ENCODE results near the gene DCTN4. TPM values are rescaled to one million over a fixed set of nuclear protein-coding genes. Genes with fewer than 3 reads are reported as not detected.

Gene DCTN4
- total and polyA plus RNA-seq, 2 of the 4 experiments (the other 2 are of a cell fraction) = 28.1 to 50.2 TPM

GRCh38 chr5:150781706-150782614 lies 23.1 kb upstream of the DCTN4 start:
- H3K14ac ChIP-seq (replicated peaks; ENCODE audit: low read depth, low read length) = peak overlapping the region; percentile 93
- H2AK5ac ChIP-seq (ENCODE audit: low read depth, low read length) = peak overlapping the region; percentile 96
- no peaks in the 10 kb centered on the region for H3K27me3 ChIP-seq (ENCODE audit: control insufficient read depth, insufficient read depth, low read length)
- TF ChIP-seq RAD21 (IDR thresholded peaks at IDR 0.05; ENCODE audit: low read length) (no peak), CEBPB (IDR thresholded peaks at IDR 0.05; ENCODE audit: low read depth, low read length) (no peak), POLR2A (IDR thresholded peaks at IDR 0.05; ENCODE audit: low read depth, low read length) (peak; percentile 79), MAFK (IDR thresholded peaks at IDR 0.05; ENCODE audit: low read depth, low read length) (no peak), BHLHE40 (IDR thresholded peaks at IDR 0.05; ENCODE audit: low read depth, low read length) (peak; percentile 13; the same call in 1 of the 2 replicates)
- H3K79me1 ChIP-seq (ENCODE audit: low read depth in 1 of 2, low read length in 2 of 2) = peaks cover 10 to 78% of the 10 kb centered on the region in 2 experiments; a peak in 3 of 4 replicates
- no peaks in the 10 kb centered on the region; the same call in 1 of the 2 replicates for H4K20me1 ChIP-seq (ENCODE audit: insufficient read depth, low read length)
- peak; percentile 42 for ATAC-seq (ENCODE audit: low read depth)
- no TSS peak for BruUV-seq (replicated peaks)
- peak overlapping the region; percentile 80 for H3K56ac ChIP-seq (ENCODE audit: extremely low read depth, insufficient read depth, low read length)
- in situ Hi-C loops (cut with MboI; ENCODE audit: low sequenced_read_pairs) = no loop called here
- H4K5ac ChIP-seq (ENCODE audit: low read depth, low read length) = peak overlapping the region; percentile 59
- peak overlapping the region; percentile 96 for H2BK20ac ChIP-seq (ENCODE audit: low read depth, low read length)
- dilution Hi-C loops (cut with HindIII; ENCODE audit: low sequenced_read_pairs, unreplicated experiment) = no loop called here
- peak overlapping the region; percentile 75 for H2BK15ac ChIP-seq (ENCODE audit: low read depth, low read length)
- peak overlapping the region; percentile 84 for H3K18ac ChIP-seq (ENCODE audit: low read depth, low read length)
- H4K91ac ChIP-seq (ENCODE audit: insufficient read depth, low read depth, low read length) = peak overlapping the region; percentile 84
- H3K27ac ChIP-seq (ENCODE audit: insufficient read depth, low read length) = peak overlapping the region; percentile 88
- peak overlapping the region; percentile 93 for H2AK9ac ChIP-seq (replicated peaks; ENCODE audit: low read depth, low read length, poor library complexity)
- intact Hi-C loops (cut with micrococcal nuclease) = loop anchor here (2.0 to 5.0 kb wide), 2 partner anchors 23 to 220 kb away; partner anchors contain the start of gene DCTN4
- H3K4me1 ChIP-seq (ENCODE audit: control insufficient read depth, insufficient read depth, low read length) = peaks cover 30% of the 10 kb centered on the region
- DNase-seq = peak; percentile 96
- H3K9me1 ChIP-seq (ENCODE audit: insufficient read depth, low read length) = peaks cover 32% of the 10 kb centered on the region
- peak overlapping the region; percentile 63 for H3K9ac ChIP-seq (ENCODE audit: low read depth, low read length)
- H3K9me3 ChIP-seq (ENCODE audit: control insufficient read depth, insufficient read depth, low read length) = no peaks in the 10 kb centered on the region
- no CpG with 5 or more reads among the region's 10 CpGs for WGBS, 2 experiments (ENCODE audit: extremely low coverage in 2 of 2, insufficient read length in 1 of 2)
- peak overlapping the region; percentile 9 for H2AFZ ChIP-seq (replicated peaks; ENCODE audit: low read length, poor library complexity)
- H3K4me3 ChIP-seq (ENCODE audit: insufficient read depth, low read depth, low read length) = peak overlapping the region; percentile 1; the same call in 1 of the 2 replicates
- ChIA-PET CTCF (interaction anchor here (0.8 to 1.6 kb wide), 2 partner anchors 11 to 19 kb away, joined by 3 to 5 read pairs; no protein-coding TSS in a partner anchor), POLR2A (ENCODE audit: unreplicated experiment) (interaction anchor here (0.6 to 2.6 kb wide), 2 partner anchors 8 to 24 kb away, joined by 3 to 9 read pairs; partner anchors contain the start of gene DCTN4)
- peak overlapping the region; percentile 98 for H2BK5ac ChIP-seq (ENCODE audit: low read depth, low read length, poor library complexity, severe bottlenecking)
- peak overlapping the region; percentile 99 for H3K23ac ChIP-seq (ENCODE audit: low read depth, low read length)
- peak overlapping the region; percentile 98 for H3K4me2 ChIP-seq (ENCODE audit: low read depth, low read length)
- H2BK120ac ChIP-seq (ENCODE audit: low read depth, low read length) = peak overlapping the region; percentile 88
- peak overlapping the region; percentile 45 to 79 for H4K8ac ChIP-seq (ENCODE audit: low read depth in 2 of 2, low read length in 2 of 2)
- H3K36me3 ChIP-seq (ENCODE audit: control insufficient read depth, insufficient read depth, low read length) = no peaks in the 10 kb centered on the region
- peak overlapping the region; percentile 96 for H3K4ac ChIP-seq (ENCODE audit: low read depth, low read length)

Data from IMR-90 (cell line).